ENCODE measurements around the gene AP2A2.

Gene AP2A2

DNA sequence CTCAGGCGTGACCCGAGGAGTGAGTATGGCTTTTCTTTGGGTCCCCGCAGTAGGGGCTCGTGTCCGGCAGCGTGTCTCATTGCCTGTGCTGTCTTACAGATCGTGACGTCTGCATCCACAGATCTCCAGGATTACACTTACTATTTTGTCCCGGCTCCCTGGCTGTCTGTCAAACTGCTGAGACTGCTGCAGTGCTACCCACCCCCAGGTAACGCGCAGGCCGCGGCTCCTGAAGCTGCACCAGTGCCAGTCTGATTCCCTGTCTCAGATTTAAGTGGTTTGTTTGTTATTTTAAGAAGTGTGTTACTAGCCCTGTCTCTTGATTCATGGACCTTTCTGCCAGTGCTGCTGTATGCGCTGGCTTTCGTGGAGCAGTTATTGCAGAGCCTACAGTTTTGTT, 58.9 kb downstream of the AP2A2 start:
- peaks cover 4 to 79% of the 10 kb centered on the region in 2 experiments; a peak in 2 of 3 replicates for H3K36me3 ChIP-seq (ENCODE audit: control insufficient read depth in 2 of 2, insufficient read depth in 1 of 2, low read length in 2 of 2)
- no peak overlapping the region for H3K27ac ChIP-seq (ENCODE audit: extremely low read depth, low read depth, low read length)
- no peak overlapping the region for H3K4me3 ChIP-seq (ENCODE audit: low read depth, low read length)
- ChIA-PET CTCF (no interaction called here), POLR2A (no interaction called here)
- no peaks in the 10 kb centered on the region for H3K9me3 ChIP-seq (ENCODE audit: control insufficient read depth, insufficient read depth, low read depth, low read length)
- H3K4me1 ChIP-seq (ENCODE audit: control insufficient read depth, insufficient read depth, low read length), result no peaks in the 10 kb centered on the region
- no peak for TF ChIP-seq SP7 (tag by site-specific recombination; IDR thresholded peaks at IDR 0.05)
- no peak for TF ChIP-seq ZNF626 (tag by site-specific recombination; IDR thresholded peaks at IDR 0.05)

GRCh38 chr11:985406-985805, 59.7 kb downstream of the AP2A2 start:
- no peaks in the 10 kb centered on the region for H3K4me1 ChIP-seq (ENCODE audit: control insufficient read depth, insufficient read depth, low read length)
- peaks cover 4 to 86% of the 10 kb centered on the region in 2 experiments; a peak in 2 of 3 replicates for H3K36me3 ChIP-seq (ENCODE audit: control insufficient read depth in 2 of 2, insufficient read depth in 1 of 2, low read length in 2 of 2)
- H3K27ac ChIP-seq (ENCODE audit: extremely low read depth, low read depth, low read length), result no peak overlapping the region
- ChIA-PET POLR2A (no interaction called here), CTCF (no interaction called here)
- no peak for TF ChIP-seq ZNF112 (tag by site-specific recombination; IDR thresholded peaks at IDR 0.05)
- no peak for TF ChIP-seq GLIS1 (tag by site-specific recombination; IDR thresholded peaks at IDR 0.05)
- no peak for TF ChIP-seq TSHZ1 (tag by site-specific recombination; IDR thresholded peaks at IDR 0.05; ENCODE audit: borderline replicate concordance)
- TF ChIP-seq GLIS2 (tag by site-specific recombination; IDR thresholded peaks at IDR 0.05), result no peak
- TF ChIP-seq ZNF24 (tag by site-specific recombination; IDR thresholded peaks at IDR 0.05), result no peak
- TF ChIP-seq ZNF768 (tag by site-specific recombination; IDR thresholded peaks at IDR 0.05), result no peak
- TF ChIP-seq KLF8 (tag by site-specific recombination; IDR thresholded peaks at IDR 0.05), result no peak
- no peak for TF ChIP-seq MZF1 (tag by site-specific recombination; IDR thresholded peaks at IDR 0.05; ENCODE audit: borderline replicate concordance)
- no peaks in the 10 kb centered on the region for H3K9me3 ChIP-seq (ENCODE audit: control insufficient read depth, insufficient read depth, low read depth, low read length)
- no peak overlapping the region for H3K4me3 ChIP-seq (ENCODE audit: low read depth, low read length)

- H3K9me3 ChIP-seq (ENCODE audit: control insufficient read depth, insufficient read depth, low read depth, low read length), result no peaks in the 10 kb centered on the region
- peaks cover 4 to 84% of the 10 kb centered on the region in 2 experiments; a peak in 2 of 3 replicates for H3K36me3 ChIP-seq (ENCODE audit: control insufficient read depth in 2 of 2, insufficient read depth in 1 of 2, low read length in 2 of 2)
- no peak overlapping the region for H3K4me3 ChIP-seq (ENCODE audit: low read depth, low read length)
- no peaks in the 10 kb centered on the region for H3K4me1 ChIP-seq (ENCODE audit: control insufficient read depth, insufficient read depth, low read length)
- H3K27ac ChIP-seq (ENCODE audit: extremely low read depth, low read depth, low read length), result no peak overlapping the region
- ChIA-PET POLR2A (no interaction called here), CTCF (interaction anchor here (0.7 kb wide), 1 partner anchor 127 kb away, joined by 4 read pairs; no protein-coding TSS in a partner anchor)
- TF ChIP-seq ZNF548 (tag by site-specific recombination; IDR thresholded peaks at IDR 0.05) (no peak), ZBTB6 (tag by site-specific recombination; IDR thresholded peaks at IDR 0.05) (no peak), ZNF560 (tag by site-specific recombination; IDR thresholded peaks at IDR 0.05; ENCODE audit: borderline replicate concordance) (no peak), ZBTB48 (tag by site-specific recombination; IDR thresholded peaks at IDR 0.05) (no peak), ZNF132 (tag by site-specific recombination; IDR thresholded peaks at IDR 0.05; ENCODE audit: borderline replicate concordance) (no peak), PRDM6 (tag by site-specific recombination; IDR thresholded peaks at IDR 0.05) (no peak), ZXDB (tag by site-specific recombination; IDR thresholded peaks at IDR 0.05) (no peak), ZNF677 (tag by site-specific recombination; IDR thresholded peaks at IDR 0.05) (no peak), OSR2 (tag by site-specific recombination; IDR thresholded peaks at IDR 0.05) (no peak)
- TF ChIP-seq, protein P1, sequence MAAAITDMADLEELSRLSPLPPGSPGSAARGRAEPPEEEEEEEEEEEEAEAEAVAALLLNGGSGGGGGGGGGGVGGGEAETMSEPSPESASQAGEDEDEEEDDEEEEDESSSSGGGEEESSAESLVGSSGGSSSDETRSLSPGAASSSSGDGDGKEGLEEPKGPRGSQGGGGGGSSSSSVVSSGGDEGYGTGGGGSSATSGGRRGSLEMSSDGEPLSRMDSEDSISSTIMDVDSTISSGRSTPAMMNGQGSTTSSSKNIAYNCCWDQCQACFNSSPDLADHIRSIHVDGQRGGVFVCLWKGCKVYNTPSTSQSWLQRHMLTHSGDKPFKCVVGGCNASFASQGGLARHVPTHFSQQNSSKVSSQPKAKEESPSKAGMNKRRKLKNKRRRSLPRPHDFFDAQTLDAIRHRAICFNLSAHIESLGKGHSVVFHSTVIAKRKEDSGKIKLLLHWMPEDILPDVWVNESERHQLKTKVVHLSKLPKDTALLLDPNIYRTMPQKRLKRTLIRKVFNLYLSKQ (tag by site-specific recombination; IDR thresholded peaks at IDR 0.05; ENCODE audit: borderline replicate concordance), result no peak
- TF ChIP-seq, protein P2, sequence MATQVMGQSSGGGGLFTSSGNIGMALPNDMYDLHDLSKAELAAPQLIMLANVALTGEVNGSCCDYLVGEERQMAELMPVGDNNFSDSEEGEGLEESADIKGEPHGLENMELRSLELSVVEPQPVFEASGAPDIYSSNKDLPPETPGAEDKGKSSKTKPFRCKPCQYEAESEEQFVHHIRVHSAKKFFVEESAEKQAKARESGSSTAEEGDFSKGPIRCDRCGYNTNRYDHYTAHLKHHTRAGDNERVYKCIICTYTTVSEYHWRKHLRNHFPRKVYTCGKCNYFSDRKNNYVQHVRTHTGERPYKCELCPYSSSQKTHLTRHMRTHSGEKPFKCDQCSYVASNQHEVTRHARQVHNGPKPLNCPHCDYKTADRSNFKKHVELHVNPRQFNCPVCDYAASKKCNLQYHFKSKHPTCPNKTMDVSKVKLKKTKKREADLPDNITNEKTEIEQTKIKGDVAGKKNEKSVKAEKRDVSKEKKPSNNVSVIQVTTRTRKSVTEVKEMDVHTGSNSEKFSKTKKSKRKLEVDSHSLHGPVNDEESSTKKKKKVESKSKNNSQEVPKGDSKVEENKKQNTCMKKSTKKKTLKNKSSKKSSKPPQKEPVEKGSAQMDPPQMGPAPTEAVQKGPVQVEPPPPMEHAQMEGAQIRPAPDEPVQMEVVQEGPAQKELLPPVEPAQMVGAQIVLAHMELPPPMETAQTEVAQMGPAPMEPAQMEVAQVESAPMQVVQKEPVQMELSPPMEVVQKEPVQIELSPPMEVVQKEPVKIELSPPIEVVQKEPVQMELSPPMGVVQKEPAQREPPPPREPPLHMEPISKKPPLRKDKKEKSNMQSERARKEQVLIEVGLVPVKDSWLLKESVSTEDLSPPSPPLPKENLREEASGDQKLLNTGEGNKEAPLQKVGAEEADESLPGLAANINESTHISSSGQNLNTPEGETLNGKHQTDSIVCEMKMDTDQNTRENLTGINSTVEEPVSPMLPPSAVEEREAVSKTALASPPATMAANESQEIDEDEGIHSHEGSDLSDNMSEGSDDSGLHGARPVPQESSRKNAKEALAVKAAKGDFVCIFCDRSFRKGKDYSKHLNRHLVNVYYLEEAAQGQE (tag by site-specific recombination; IDR thresholded peaks at IDR 0.05), result no peak
Observed at GRCh38 chr11:985848-986247, 60.2 kb downstream of the AP2A2 start.
